Stimulated activated CD8-positive, alpha-beta memory T cell treated with anti-CD3 and anti-CD28 coated beads, Interleukin-4, amount 100 ng/mL, for 48 hours (primary cell): ENCODE measurements around the gene PGAP6.
"Not testable (repeated sequence)": the region's sequence is repeated elsewhere in the genome, so short reads cannot be mapped to it uniquely, and the experiment has no call there.

Experiments used
- DNase-seq: peaks from one replicate; pipeline ENCODE4 v3.0.0-alpha.2; 2020

PGAP6 gene

GRCh38 chr16:400061-400591 is 18.3 kb upstream of the PGAP6 start:
- DNase-seq: no peak

GRCh38 chr16:399340-400019 is 17.7 kb upstream of the PGAP6 start:
- DNase-seq: no peak

GRCh38 chr16:398561-399339 is 17.0 kb upstream of the PGAP6 start:
- no peak for DNase-seq

- peak; percentile 43 for DNase-seq
Observed at GRCh38 chr16:397736-398332, 16.1 kb upstream of the PGAP6 start.

- no peak for DNase-seq
Observed at GRCh38 chr16:397135-397661, 15.4 kb upstream of the PGAP6 start, which contains the start of gene NME4. Gene NME4, plus strand, starts transcription at chr16:397199. Its CDS starts 24 bp downstream, at chr16:397223.

GRCh38 chr16:396605-397004 is 14.8 kb upstream of the PGAP6 start:
- DNase-seq: no peak

GRCh38 chr16:396199-396598 is 14.4 kb upstream of the PGAP6 start:
- DNase-seq: no peak

GRCh38 chr16:392450-393030 is 10.8 kb upstream of the PGAP6 start:
- DNase-seq: peak; percentile 58

GRCh38 chr16:391885-392335 is 10.1 kb upstream of the PGAP6 start:
- peak; percentile 94 for DNase-seq

GRCh38 chr16:389352-389751 is 7.6 kb upstream of the PGAP6 start:
- no peak for DNase-seq

GRCh38 chr16:387761-388666 is 6.2 kb upstream of the PGAP6 start:
- not testable (repeated sequence) for DNase-seq

- DNase-seq: no peak
Observed at GRCh38 chr16:386641-387156, 4.9 kb upstream of the PGAP6 start.

- DNase-seq: peak; percentile 69
Observed at GRCh38 chr16:383326-384051, 1.7 kb upstream of the PGAP6 start.

GRCh38 chr16:381012-381788 is 578 bp downstream of the PGAP6 start:
- DNase-seq: no peak

GRCh38 chr16:380762-381011 is 1.1 kb downstream of the PGAP6 start:
- DNase-seq: no peak

- DNase-seq: no peak
Observed at GRCh38 chr16:379961-380761, 1.6 kb downstream of the PGAP6 start.

GRCh38 chr16:379183-379960 is 2.4 kb downstream of the PGAP6 start:
- DNase-seq: no peak

GRCh38 chr16:378821-379182 is 3.0 kb downstream of the PGAP6 start:
- no peak for DNase-seq
